ENCODE results near the gene TACC3. TPM values are rescaled to one million over a fixed set of nuclear protein-coding genes. Genes with fewer than 3 reads are reported as not detected.
A peak's percentile ranks its signal among the peaks of the same experiment; 100 is the strongest.

Gene TACC3
- total and polyA plus RNA-seq, 2 of the 8 experiments (the other 6 are each of a cell fraction or from before 2014, with no cell fraction given): 73.8 to 148 TPM

GRCh38 chr4:1769692-1770091, 48.4 kb downstream of the TACC3 start:
- H4K8ac ChIP-seq (ENCODE audit: extremely low read depth, insufficient read depth, low read length): peak overlapping the region; percentile 7; the same call in 1 of the 2 replicates
- peaks cover 0 to 2% (median 0%) of the 10 kb centered on the region in 4 experiments; a peak in 2 of 7 replicates for H3K27me3 ChIP-seq (replicated peaks in 1 of 4; ENCODE audit: control insufficient read depth in 3 of 4, extremely low read depth in 1 of 4, insufficient read depth in 3 of 4, low read length in 3 of 4)
- POLR2A ChIA-PET (ENCODE audit: partially characterized antibody): interaction anchor here (1.0 to 17.2 kb wide), 4 partner anchors 8 to 21 kb away, joined by 3 to 170 read pairs (median 5); partner anchors contain the start of gene FGFR3
- TF ChIP-seq CBX5 (IDR thresholded peaks at IDR 0.05; ENCODE audit: low read depth, low read length) (no peak), HDAC6 (IDR thresholded peaks at IDR 0.05; ENCODE audit: low read depth, low read length) (no peak), RBBP5 (IDR thresholded peaks at IDR 0.05; ENCODE audit: borderline replicate concordance, low read depth, low read length) (no peak), JUND (IDR thresholded peaks at IDR 0.05; ENCODE audit: low read length) (no peak), CBX8 (IDR thresholded peaks at IDR 0.05; ENCODE audit: borderline replicate concordance, low read depth, low read length) (no peak), SP2 (IDR thresholded peaks at IDR 0.05; ENCODE audit: low read length) (no peak), E2F6 (IDR thresholded peaks at IDR 0.05) (no peak), TCF12 (IDR thresholded peaks at IDR 0.05; ENCODE audit: low read depth, low read length) (no peak), BRCA1 (IDR thresholded peaks at IDR 0.05; ENCODE audit: low read depth, low read length) (no peak), KDM4A (IDR thresholded peaks at IDR 0.05; ENCODE audit: low read depth, low read length, severe bottlenecking) (no peak), RFX5 (IDR thresholded peaks at IDR 0.05; ENCODE audit: borderline replicate concordance, low read depth, low read length) (no peak), NRF1 (IDR thresholded peaks at IDR 0.05; ENCODE audit: low read depth, low read length) (no peak), KDM1A (IDR thresholded peaks at IDR 0.05; ENCODE audit: borderline replicate concordance, low read length) (no peak)

More at GRCh38 chr4:1769692-1770091, 48.4 kb downstream of the TACC3 start:
- Histone ChIP-seq H3K4me2 (ENCODE audit: insufficient read depth in 1 of 2, low read depth in 2 of 2, low read length in 2 of 2) (no peak overlapping the region), H3K14ac (ENCODE audit: insufficient read length) (no peak overlapping the region), H3K56ac (replicated peaks; ENCODE audit: insufficient read length, low read depth, low read length) (no peak overlapping the region), H2BK5ac (ENCODE audit: low read depth, low read length) (peak overlapping the region; percentile 75; the same call in 1 of the 2 replicates), H3K4ac (replicated peaks; ENCODE audit: insufficient read length, low read depth, low read length) (peak overlapping the region; percentile 46), H4K5ac (ENCODE audit: insufficient read length, low read depth, low read length) (no peak overlapping the region), H2BK12ac (ENCODE audit: low read depth, low read length) (peak overlapping the region; percentile 68; the same call in 1 of the 2 replicates), H3K27ac (ENCODE audit: low read depth, low read length) (no peak overlapping the region), H3K4me1 (replicated peaks in 1 of 4; ENCODE audit: control insufficient read depth in 3 of 4, insufficient read depth in 4 of 4, low read length in 3 of 4) (peaks cover 5 to 44% (median 30%) of the 10 kb centered on the region in 4 experiments), H2BK20ac (ENCODE audit: low read length) (no peak overlapping the region; the same call in 1 of the 2 replicates), H2AK5ac (ENCODE audit: low read depth, low read length) (0 out of 2 replicates have a peak overlapping the region, but pooled peaks have one; percentile 65), H4K20me1 (replicated peaks in 1 of 2; ENCODE audit: control insufficient read depth in 1 of 2, insufficient read depth in 2 of 2, low read length in 2 of 2) (peaks cover 0 to 2% of the 10 kb centered on the region in 2 experiments), H3K9me3 (ENCODE audit: insufficient read depth in 2 of 2, low read depth in 1 of 2, low read length in 1 of 2) (no peaks in the 10 kb centered on the region), H2BK120ac (replicated peaks; ENCODE audit: low read depth, low read length) (no peak overlapping the region), H4K91ac (replicated peaks; ENCODE audit: insufficient read length, low read length) (peak overlapping the region; percentile 44), H3K36me3 (ENCODE audit: control insufficient read depth in 2 of 4, insufficient read depth in 4 of 4, low read length in 3 of 4) (no peaks in the 10 kb centered on the region), H3K23me2 (ENCODE audit: low read depth, low read length) (peaks cover 4% of the 10 kb centered on the region; the same call in 1 of the 2 replicates), H3K79me2 (ENCODE audit: control insufficient read depth in 1 of 2, insufficient read depth in 2 of 2, low read length in 2 of 2) (no peaks in the 10 kb centered on the region), H2AFZ (ENCODE audit: low read length) (no peak overlapping the region), H3K23ac (ENCODE audit: insufficient read length) (no peak overlapping the region), H3K4me3 (ENCODE audit: extremely low read depth in 1 of 4, insufficient read depth in 2 of 4, low read depth in 3 of 4, low read length in 4 of 4) (no peak overlapping the region), H2BK15ac (ENCODE audit: low read length) (no peak overlapping the region; the same call in 1 of the 2 replicates), H3K9ac (replicated peaks in 1 of 4; ENCODE audit: extremely low read depth in 1 of 4, low read depth in 3 of 4, low read length in 3 of 4) (no peak overlapping the region), H3K18ac (ENCODE audit: extremely low read depth, low read length) (peak overlapping the region; percentile 60; the same call in 1 of the 2 replicates), H3K79me1 (ENCODE audit: low read depth, low read length) (no peaks in the 10 kb centered on the region)
- FAIRE-seq (no peak), DNase-seq (ENCODE audit: low read depth in 1 of 2, low spot score in 2 of 2) (no peak)
- CTCF ChIA-PET (ENCODE audit: partially characterized antibody): interaction anchor here (52.9 to 71.2 kb wide), 2 partner anchors 5 to 19 kb away, joined by 2507 read pairs; partner anchors contain the start of gene FGFR3
- WGBS, 2 experiments (ENCODE audit: extremely low coverage in 1 of 2, insufficient coverage in 1 of 2, insufficient read length in 1 of 2, insufficient replicate concordance in 2 of 2, low coverage in 1 of 2, low lambda C conversion rate in 2 of 2, missing lambda C conversion rate in 1 of 2): 81% methylated on average over 4 of the region's 6 CpGs; no CpG with 5 or more reads in 1 of the 2 experiments
